GM20431 (cell line): ENCODE measurements around the gene RGS3.
"Not testable (repeated sequence)": the region's sequence is repeated elsewhere in the genome, so short reads cannot be mapped to it uniquely, and the experiment has no call there.

Source experiments
- in situ Hi-C: fragments of 300-500 bp; cut with MseI, MboI; formaldehyde crosslinking; loops from one replicate; pipeline ENCODE4 v1.15.0; 2020; ENCODE audit warnings: low sequenced_read_pairs; ENCODE audit not compliant: unreplicated experiment

Gene RGS3

DNA sequence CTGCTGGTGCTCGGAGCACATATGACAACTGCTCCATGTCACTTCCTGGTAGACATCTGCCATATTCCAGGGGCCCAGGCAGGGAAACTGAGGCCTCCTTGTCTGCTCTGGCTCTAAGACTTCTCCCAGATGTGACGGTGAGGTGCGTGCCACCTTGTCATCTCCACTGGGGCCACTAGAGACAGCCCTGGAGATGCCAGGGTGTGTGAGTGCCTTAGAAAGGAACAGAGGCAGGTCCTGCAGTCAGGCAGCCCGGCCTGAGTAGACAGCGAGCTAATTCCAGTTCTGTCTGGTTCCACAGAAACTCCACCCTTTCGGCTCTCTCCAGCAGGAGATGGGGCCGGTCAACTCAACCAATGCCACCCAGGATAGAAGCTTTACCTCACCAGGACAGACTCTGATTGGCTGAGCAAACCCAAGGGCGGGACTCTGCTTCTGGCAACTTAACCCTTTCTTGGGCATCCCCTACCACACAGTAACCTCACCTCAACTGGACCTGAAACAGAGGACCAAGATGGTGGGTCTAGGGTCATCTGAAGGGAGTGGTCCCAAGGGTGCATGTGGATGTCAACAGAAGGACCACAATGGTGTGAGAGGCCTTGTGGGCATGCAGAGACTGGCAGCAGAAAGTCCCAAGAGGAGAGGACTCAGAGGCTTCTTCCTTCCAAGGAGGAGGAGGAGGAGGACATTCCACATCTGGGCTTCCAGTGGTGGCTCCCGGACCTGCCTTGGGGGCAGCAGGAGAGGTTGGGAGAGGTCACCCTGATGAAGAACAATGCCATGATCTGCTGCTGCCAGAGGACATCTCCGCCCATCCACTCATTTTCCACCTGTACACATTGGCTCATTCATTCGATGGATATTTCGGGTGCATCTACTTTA lies 77.7 kb downstream of the RGS3 start:
- in situ Hi-C loops, result no loop called here

DNA sequence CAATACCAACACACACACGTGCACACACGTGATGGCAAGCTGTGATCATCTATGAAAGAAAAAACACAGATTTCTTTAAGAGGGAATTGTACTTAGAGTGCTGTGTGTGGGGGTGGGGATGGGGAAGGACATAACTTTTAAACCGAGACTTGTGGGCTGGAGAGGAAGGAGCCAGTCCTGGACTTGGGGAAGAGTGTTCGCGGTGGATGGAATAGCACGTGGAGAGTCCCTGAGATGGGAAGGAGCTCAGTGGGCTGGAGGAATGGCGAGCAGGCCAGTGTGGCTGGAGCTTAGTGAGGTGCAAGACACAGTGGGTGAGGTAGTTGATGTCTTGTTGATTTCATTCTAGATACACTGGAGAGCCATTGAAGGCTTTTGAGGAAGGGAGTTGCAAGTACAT lies 78.5 kb downstream of the RGS3 start:
- in situ Hi-C loops, result no loop called here

DNA sequence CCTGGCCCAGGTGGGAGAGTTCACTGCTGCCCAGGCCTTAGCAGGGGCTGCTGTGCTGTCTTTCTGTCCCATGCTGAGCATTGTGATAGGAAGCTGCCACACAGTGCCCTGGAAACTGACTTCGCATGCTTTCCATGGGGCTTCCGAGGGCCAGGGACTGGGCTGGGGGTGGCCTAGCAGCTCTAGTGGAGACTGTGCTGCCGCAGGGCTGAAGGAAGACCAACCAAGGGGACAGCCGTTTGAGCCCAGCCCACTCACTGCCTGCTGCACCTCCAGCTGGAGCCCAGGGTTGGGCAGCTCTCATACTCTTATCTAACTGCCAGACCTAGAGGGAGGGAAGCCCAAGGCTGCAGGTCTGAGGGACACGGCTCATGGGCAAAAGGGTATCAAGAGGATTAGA lies 79.2 kb downstream of the RGS3 start:
- in situ Hi-C loops, result no loop called here

DNA sequence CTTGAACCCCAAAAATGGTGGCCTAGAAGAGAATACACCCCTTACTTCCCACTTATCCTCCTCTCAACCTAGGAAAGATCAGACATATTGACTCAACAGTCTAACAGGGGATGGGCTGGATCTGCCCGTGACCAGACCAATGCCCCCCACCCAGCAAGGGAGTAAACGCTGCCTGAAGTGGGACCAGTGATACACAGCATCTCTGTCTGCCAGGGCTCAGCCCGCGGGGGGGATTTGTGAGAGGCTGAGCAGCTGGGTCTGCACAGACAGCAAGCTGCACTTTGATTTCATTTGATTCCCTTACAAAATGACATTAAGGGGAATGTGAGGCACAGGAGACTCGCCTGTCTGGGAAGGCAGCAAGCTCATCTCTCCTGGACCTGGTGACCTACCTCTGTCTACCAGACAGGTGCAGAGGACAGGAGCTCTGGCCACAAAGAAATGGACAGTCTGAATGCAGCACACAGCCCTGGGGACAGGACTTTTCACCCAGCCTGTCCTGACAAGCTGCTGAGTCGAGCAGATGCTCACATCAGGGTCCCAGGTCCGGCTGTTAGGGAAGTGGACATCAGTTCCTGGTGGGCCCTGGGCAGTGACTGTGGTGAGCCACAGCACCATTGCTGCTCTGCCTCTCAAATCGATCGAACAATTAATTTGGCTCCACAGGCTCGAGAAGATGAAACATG lies 79.9 kb downstream of the RGS3 start:
- in situ Hi-C loops, result no loop called here

DNA sequence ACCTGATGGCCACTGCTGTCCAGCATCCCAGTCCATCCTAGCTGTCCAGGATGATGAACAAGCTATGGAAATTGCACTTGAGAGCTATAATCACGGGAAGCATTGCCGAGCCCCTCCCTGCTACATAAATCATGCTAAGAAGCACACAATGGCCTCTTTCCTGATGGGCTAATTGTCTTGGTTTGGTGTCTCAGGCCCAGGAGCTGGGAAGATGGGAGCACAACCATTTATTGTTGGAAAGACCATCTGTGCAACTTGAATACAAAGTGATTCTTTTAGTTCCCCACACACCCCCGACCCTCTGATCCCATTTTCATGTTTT lies 80.4 kb downstream of the RGS3 start:
- in situ Hi-C loops, result no loop called here

DNA sequence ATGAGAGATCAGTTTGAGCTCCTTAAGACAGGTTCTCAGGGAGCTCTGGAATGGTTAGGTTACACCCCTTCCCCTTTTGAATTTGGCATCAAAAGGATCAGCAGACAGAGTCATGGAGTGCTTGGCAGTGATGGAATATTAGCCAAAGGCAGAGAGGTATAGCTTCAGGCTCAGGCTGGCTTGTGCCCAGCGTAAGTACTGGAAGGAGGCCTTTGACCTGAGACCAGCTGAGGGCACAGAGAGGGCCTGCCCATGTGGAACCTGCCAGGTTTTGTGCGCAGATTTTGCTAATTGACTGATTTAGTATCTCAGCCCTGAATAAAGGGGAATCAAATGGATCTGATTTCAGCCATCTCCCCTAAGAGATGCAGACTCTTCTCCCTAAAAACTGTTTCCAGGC lies 81.5 kb downstream of the RGS3 start:
- in situ Hi-C loops, result no loop called here

DNA sequence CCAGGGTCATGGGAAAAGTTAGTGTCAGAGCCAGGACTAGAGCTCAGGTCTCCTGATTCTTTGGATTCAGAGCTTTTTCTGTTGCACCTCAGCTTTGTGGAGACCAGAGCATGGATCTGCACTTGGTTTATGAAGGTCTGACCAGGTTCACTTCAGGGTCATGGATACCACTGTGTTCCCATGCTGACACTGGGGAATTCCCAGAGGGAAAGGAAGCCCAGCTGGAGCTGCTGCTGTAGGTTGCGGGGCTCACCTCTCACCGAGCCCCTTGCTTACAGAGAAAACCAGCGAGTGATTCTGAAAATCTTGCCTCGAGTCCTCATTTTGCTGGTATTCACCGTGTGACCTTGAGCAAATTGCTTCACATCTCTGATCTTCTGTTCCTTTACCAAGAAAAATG lies 83.0 kb downstream of the RGS3 start:
- in situ Hi-C loops, result no loop called here

DNA sequence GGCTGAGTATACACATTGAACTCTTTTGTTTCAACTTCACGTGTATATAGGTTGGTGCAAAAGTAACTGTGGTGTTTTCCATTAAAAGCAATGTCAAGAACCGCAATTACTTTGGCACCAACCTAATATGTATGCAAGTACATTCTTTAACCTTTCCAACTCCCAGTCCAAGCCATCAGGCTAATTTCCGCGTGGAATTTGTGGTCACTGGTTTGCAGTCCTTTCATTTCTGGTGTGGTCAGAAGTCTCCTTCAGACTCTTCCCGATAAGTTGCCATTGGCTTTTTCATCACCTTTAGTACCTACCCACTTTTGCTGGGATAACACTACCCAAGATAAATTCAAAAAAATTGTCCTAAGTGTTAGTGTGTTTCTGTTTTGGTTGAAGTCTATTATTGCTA lies 84.0 kb downstream of the RGS3 start:
- in situ Hi-C loops, result no loop called here

DNA sequence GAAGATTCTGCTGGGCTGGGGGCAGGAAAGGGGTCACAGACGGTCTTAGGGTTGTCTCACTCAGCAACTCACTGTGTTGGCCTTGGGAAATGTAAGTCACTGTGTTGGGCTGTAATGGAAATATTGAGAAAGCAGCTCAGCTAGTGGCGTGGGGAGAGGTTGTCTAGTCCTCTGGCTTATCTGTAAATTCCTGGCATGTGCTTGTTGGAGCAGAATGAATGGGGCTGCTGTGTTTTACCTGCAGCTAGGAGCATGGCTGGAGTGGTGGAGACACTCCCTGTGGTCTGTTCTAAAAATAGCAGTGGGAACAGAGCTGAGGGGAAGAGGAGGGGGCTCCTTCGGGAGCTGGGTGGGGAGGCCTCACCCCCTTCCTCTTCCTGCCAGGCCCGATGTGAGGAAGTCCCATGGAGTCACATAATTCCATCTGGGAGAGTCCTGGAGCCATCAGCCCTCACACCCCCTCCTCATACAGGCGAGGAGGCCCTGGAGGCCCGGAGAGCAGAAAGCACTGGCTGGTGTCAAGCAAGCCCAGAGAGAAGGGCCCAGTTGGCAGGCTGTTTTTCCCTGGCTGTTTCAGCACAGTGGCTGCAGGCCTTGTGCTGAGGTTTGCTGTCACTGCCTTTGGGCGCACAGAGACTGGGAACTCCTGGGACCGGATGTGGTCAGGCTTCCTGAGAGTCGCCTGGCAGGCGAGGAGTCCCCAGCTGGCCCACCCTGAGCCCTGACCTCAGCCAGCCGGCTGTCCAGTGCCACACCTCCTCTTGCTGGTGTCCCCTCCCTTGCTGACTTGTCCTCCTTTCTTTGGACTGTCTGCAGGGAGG lies 84.9 kb downstream of the RGS3 start:
- in situ Hi-C loops, result no loop called here

DNA sequence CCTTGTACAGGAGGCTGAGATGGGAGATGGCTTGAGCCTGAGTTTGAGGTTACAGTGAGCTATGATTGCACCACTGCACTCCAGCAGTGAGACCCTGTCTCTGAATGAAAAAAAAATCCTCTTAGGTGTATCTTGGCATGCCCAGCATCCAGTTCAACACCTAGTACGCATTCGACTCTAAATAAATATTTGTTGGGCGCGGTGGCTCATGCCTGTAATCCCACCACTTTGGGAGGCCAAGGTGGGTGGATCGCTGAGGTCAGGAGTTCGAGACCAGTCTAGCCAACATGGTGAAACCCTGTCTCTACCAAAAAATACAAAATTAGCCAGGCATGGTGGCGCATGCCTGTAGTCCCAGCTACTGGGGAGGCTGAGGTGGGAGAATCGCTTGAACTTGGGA lies 86.4 kb downstream of the RGS3 start:
- in situ Hi-C loops, result not testable (repeated sequence)

DNA sequence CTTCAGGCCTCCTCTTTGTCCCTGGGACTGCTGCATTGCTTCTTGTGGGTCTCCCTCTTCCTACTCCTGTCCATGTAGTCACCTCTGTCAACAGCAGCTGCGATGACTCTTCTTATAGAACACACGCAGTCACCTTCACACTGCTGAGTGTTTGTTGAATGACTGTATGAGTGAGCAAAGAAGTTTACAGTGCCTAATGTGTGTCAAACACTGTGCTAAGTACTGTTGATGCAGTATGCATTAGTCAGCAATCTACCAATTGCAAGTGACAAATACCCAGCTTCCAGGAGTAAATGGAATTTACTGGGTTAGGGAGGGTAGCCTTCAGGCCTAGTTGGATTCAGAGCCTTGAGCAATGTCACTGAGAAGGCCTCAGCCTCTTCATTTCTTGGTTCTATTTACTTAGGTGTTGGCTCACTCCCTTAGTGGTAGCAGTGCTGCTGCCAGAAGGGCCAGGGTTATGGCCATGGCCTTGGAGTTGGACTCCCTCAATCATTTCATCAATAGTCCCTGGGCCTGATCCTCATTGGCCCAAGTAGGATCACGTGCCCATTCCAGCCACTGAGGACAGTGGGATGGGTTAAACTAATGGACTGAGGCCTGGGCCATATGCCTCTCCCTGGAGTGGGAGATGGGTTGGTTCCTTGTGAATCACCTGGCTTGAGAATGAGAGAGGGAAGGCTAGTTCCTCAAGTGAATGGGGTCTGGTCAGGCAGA lies 93.5 kb downstream of the RGS3 start:
- in situ Hi-C loops, result no loop called here

DNA sequence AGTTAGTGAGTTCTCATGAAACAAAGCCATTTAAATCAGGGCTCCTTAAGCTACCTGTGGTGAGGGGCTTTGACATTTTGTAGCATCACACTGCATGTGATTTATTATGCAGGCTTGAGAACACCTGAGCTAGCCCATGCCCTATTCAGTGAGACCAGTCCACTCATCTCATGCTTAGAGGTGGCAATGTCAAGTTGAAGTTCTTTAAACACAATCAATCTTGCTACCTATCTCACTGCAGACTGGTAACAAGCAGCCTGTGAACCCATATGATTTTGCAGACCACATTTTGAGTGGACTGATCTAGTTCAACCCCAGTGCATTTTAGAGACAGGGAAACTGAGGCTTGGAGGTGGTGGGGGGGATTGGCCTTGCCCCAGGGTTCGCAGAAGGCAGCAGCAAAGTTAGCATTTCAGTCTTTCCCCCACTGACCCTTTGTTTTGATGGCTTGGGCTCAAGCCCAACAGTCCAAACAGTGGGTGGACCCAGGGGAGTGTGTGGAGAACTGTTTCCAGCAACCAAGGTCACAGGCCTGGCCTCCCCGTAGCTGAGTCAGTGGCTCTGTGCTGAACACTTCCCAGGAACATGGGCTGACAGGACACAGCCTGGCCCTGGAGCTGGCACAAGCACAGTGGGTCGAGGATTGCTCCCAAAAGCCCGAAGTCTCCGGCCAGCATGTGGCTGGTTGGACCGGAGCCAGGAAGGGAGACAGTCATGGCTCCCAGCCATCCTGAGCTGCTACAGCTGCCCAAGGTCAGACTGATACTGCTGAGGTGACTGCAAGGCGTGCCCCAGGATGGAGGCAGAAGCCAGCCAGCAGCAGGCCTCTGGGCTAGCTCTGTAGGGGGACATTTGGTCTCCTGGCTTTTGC lies 95.3 kb downstream of the RGS3 start:
- in situ Hi-C loops, result no loop called here

DNA sequence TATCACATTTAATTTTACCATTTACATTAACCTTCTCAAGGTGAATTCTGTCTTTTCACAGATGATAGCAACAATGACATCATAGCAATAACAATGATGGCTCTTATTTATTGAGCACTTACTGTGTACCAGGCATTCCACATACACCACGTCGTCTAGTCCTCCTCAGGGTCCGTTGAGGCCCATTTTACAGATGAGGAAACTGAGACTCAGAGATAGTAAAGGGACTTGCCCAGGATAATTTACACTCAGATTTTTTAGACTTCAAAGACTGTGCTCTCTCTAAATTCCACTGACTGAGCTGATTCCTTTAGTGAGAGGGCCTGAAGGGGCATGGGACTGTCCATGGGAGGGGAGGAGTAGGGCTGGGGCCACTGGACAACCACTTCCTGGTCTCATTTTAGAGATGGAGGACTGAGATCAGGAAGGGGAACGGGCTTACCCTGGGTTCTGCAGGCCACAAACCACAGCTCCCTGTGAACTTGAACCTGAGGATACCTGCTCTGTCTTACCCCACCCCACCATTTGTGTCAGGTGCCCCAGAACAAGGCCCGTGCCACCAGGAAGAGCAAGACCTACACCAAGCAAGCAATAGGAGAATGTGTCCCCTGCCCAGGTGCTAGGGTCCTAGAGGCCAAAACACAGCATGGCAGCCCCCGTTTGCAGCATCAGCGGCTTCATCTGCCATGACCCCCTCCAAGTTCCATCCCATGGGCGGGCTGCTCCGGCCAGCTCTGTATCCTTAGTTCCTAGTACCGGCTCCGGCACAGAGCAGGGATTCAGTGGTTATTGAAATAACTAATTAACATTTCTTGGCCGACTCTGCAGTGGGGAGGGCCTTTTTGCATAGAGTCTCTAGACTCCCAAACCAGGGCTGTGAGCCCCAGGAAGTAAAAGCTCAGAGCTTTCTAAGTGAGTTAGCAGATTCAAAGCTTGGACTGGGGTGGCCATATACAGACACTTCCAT lies 96.6 kb downstream of the RGS3 start:
- in situ Hi-C loops, result no loop called here

DNA sequence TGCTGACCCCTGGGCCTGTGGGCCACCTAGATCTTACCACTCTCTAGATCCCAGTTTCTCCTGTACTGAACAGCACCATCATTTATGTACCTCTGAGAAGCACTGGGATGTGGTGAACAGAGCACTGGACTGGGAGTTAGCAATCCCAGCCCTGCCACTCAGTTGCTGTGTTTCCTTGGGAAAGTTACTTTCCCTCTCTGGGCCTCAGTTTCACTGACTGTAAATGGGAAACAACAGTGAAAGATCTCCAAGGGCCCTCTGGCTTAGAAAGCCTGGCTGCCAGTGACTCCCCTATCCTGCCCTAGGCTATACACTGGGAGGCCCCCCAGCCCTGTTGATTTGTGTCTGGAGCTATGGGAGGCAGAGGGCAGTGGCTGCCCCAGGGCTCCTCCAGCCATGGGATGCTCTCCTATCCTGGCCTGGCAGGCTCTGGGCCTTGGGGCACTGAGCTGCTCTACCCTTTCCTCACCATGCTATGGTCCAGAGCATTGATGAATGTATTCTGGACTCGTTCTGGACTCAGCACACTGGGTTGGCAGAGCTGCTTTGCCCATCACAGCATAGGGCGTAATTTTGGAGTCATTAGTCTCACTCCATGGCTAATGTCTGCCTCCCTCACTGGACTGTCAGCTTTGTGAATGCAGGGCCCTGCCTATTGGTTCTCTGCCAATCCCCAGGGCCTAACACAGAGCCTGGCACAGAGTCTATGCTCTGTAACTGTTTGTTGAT lies 99.3 kb downstream of the RGS3 start:
- in situ Hi-C loops, result no loop called here

DNA sequence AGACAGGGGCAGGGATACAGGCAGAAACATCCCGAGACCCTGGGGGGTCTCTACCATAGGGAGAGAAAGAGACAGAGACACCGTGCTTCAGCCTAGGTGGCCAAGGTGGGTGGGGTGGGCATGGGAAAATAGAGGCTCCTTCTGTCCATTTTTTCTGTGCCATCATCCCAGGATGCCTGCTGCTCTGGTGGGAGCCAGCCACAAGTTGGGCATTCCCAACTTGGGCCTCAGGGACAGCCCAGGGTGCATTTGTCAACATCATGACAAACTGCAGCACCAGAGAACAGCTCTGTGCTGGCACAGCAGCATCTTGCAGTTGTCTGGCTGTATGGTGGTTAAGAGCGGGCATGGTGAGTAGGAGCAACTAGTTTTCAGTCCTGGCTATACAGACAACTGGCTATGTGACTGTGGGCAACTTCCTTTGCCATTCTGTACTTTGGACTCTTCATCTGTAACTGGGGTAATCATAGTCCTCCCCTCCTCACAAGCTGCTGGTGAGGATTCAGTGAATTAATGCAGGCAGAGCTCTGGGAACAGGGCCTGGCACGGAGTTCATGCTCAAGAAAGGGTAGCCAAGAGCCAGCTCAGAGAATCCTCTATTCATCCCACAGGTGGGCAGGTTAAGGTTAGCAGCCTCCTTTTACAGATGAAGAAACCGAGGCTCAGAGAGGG lies 100.4 kb downstream of the RGS3 start:
- in situ Hi-C loops, result no loop called here

DNA sequence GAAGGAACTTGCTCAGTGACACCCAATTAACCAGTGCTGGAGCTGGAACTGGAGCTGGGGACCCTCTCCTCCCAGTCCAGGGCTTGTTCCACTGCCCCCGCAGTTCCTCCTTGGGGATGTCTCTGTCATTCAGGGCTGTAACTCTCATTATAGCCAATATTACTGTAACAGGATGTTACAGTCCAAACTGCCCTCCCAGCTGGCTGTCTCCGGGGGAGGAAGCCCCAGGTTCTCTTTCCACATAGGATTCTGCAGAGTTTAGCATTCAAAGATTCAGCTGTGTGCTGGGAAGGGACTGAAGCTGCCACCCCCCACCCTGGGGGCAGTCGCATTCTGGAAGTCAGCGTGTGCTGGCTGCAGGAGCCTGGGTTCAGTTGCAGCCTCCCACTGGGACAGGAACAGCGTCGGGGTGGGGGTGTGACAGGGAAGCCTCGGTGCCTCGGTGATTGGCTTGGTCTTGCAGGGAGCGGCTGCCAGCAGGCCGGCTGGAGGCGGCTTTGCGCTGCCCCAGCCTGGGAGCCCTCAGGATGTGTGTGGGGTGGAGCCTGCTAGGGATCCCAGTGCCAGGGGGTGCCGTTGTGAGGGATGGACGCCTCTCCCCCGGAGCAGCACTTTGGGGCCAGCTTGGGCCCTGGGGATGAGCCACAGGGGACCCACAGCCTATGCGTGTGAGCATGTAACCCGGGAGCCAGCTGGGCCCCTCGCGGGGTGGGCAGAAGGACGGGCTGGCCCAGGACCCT lies 101.1 kb downstream of the RGS3 start:
- in situ Hi-C loops, result no loop called here
